T-helper 1 cell treated with Interleukin-12 subunit alpha and Interleukin-12 subunit beta and Interleukin-4 antibody, amounts not matched to agents 30 μg/mL and 1 μg/mL, for 36 hours (primary cell): ENCODE data around the gene LSM12.
"Not testable (repeated sequence)": the region's sequence is repeated elsewhere in the genome, so short reads cannot be mapped to it uniquely, and the experiment has no call there.

ENCODE experiments used
- H3K27ac Mint-ChIP-seq: one replicate; pipeline ENCODE4 v1.8.0; 2021; ENCODE audit warnings: mild to moderate bottlenecking, mixed read lengths
- H3K27me3 Mint-ChIP-seq: one replicate; pipeline ENCODE4 v1.8.0; 2021; ENCODE audit warnings: low read depth, mixed read lengths
- H3K36me3 Mint-ChIP-seq: one replicate; pipeline ENCODE4 v1.8.0; 2021; ENCODE audit warnings: low read depth, mixed read lengths
- H3K4me1 Mint-ChIP-seq: one replicate; pipeline ENCODE4 v1.8.0; 2021; ENCODE audit warnings: low read depth, mixed read lengths
- H3K4me3 Mint-ChIP-seq: one replicate; pipeline ENCODE4 v1.8.0; 2021; ENCODE audit warnings: mild to moderate bottlenecking, moderate library complexity, mixed read lengths
- H3K9me3 Mint-ChIP-seq: one replicate; pipeline ENCODE4 v1.8.0; 2021; ENCODE audit warnings: mixed read lengths

The LSM12 gene

DNA sequence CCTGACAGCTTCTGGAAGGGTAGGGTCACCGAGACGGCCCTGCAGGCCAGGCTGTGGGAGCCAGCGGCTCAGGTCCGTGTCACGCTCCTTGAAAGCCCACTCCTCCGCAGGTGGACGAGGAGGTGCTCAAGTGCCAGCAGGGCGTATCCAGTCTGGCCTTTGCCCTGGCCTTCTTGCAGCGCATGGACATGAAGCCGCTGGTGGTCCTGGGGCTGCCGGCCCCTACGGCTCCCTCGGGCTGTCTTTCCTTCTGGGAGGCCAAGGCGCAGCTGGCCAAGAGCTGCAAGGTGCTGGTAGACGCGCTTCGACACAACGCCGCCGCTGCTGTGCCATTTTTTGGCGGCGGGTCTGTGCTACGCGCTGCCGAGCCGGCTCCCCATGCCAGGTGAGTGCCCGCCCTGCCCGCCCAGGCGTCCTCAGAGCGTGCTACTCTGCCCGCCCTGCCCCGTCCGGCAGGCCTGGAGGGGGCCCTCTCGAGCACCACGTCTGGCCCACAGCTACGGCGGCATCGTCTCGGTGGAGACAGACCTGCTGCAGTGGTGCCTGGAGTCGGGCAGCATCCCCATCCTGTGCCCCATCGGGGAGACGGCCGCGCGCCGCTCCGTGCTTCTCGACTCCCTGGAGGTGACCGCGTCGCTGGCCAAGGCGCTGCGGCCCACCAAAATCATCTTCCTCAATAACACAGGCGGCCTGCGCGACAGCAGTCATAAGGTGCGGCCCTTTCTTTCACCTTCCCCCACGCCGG is 60.8 kb downstream of the LSM12 start:
- Mint-ChIP-seq H3K27ac (peak overlapping the region; percentile 67), H3K36me3 (no peaks in the 10 kb centered on the region), H3K4me3 (peak overlapping the region; percentile 90), H3K4me1 (peaks cover 17% of the 10 kb centered on the region), H3K27me3 (peaks cover 32% of the 10 kb centered on the region), H3K9me3 (no peaks in the 10 kb centered on the region)

GRCh38 chr17:44004761-44005526 is 61.5 kb downstream of the LSM12 start:
- H3K9me3 Mint-ChIP-seq: no peaks in the 10 kb centered on the region
- H3K4me1 Mint-ChIP-seq: peaks cover 17% of the 10 kb centered on the region
- no peak overlapping the region for H3K27ac Mint-ChIP-seq
- no peaks in the 10 kb centered on the region for H3K36me3 Mint-ChIP-seq
- peak overlapping the region; percentile 14 for H3K4me3 Mint-ChIP-seq
- H3K27me3 Mint-ChIP-seq: peaks cover 32% of the 10 kb centered on the region

- Mint-ChIP-seq H3K27ac (no peak within 1 kb of the TSS), H3K4me1 (peaks cover 17% of the 10 kb centered on the region), H3K9me3 (no peaks in the 10 kb centered on the region), H3K27me3 (peaks cover 32% of the 10 kb centered on the region), H3K36me3 (no peaks in the 10 kb centered on the region), H3K4me3 (peak within 1 kb of the TSS; percentile 14)
Measured at GRCh38 chr17:44004077-44004760, 62.3 kb downstream of the LSM12 start, which contains the start of gene NAGS. Gene NAGS (plus strand): TSS chr17:44004622. CDS start chr17:44004664, 42 bp downstream.

GRCh38 chr17:44002141-44002848 is 64.2 kb downstream of the LSM12 start:
- Mint-ChIP-seq H3K36me3 (no peaks in the 10 kb centered on the region), H3K4me1 (peaks cover 9% of the 10 kb centered on the region), H3K4me3 (no peak overlapping the region), H3K27ac (no peak overlapping the region), H3K27me3 (peaks cover 38% of the 10 kb centered on the region), H3K9me3 (no peaks in the 10 kb centered on the region)

- no peak overlapping the region for H3K27ac Mint-ChIP-seq
- no peaks in the 10 kb centered on the region for H3K9me3 Mint-ChIP-seq
- peaks cover 9% of the 10 kb centered on the region for H3K4me1 Mint-ChIP-seq
- peaks cover 37% of the 10 kb centered on the region for H3K27me3 Mint-ChIP-seq
- H3K4me3 Mint-ChIP-seq: no peak overlapping the region
- H3K36me3 Mint-ChIP-seq: no peaks in the 10 kb centered on the region
Measured at GRCh38 chr17:44001461-44001920, 65.0 kb downstream of the LSM12 start.

- Mint-ChIP-seq H3K27ac (no peak overlapping the region), H3K9me3 (no peaks in the 10 kb centered on the region), H3K4me1 (peaks cover 4% of the 10 kb centered on the region), H3K27me3 (peaks cover 35% of the 10 kb centered on the region), H3K36me3 (no peaks in the 10 kb centered on the region), H3K4me3 (no peak overlapping the region)
Measured at GRCh38 chr17:44000871-44001460, 65.5 kb downstream of the LSM12 start.

GRCh38 chr17:44000141-44000860 is 66.2 kb downstream of the LSM12 start:
- H3K36me3 Mint-ChIP-seq: no peaks in the 10 kb centered on the region
- no peak overlapping the region for H3K4me3 Mint-ChIP-seq
- no peaks in the 10 kb centered on the region for H3K9me3 Mint-ChIP-seq
- peaks cover 3% of the 10 kb centered on the region for H3K4me1 Mint-ChIP-seq
- H3K27ac Mint-ChIP-seq: no peak overlapping the region
- H3K27me3 Mint-ChIP-seq: peaks cover 38% of the 10 kb centered on the region

DNA sequence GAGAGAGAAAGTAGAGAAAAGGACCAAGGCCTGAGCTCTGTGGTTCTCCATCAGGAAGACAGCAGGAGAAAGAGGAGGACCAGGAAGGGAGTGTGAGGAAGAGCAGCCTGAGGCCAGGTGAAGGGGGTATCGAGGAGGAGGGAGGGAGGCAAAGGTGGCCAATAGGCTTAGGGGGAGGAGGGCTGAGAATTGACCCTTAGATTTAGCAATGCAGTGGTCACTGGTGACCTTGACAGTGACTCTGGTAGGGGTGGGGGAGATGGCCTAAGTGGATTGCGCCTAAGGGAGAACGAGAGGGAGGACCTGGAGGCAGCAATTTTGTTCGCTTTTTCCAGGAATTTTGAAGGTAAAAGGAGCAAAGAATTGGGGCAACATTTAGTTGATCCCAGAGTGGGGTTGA is 67.4 kb downstream of the LSM12 start:
- H3K4me1 Mint-ChIP-seq: peaks cover 1% of the 10 kb centered on the region
- H3K4me3 Mint-ChIP-seq: no peak overlapping the region
- peaks cover 39% of the 10 kb centered on the region for H3K27me3 Mint-ChIP-seq
- H3K9me3 Mint-ChIP-seq: no peaks in the 10 kb centered on the region
- no peak overlapping the region for H3K27ac Mint-ChIP-seq
- no peaks in the 10 kb centered on the region for H3K36me3 Mint-ChIP-seq

- H3K27ac Mint-ChIP-seq: no peak overlapping the region
- no peak overlapping the region for H3K4me3 Mint-ChIP-seq
- no peaks in the 10 kb centered on the region for H3K9me3 Mint-ChIP-seq
- no peaks in the 10 kb centered on the region for H3K36me3 Mint-ChIP-seq
- peaks cover 38% of the 10 kb centered on the region for H3K27me3 Mint-ChIP-seq
- peaks cover 1% of the 10 kb centered on the region for H3K4me1 Mint-ChIP-seq
Measured at GRCh38 chr17:43998552-43998951, 67.9 kb downstream of the LSM12 start.

GRCh38 chr17:43997180-43997579 is 69.3 kb downstream of the LSM12 start:
- not testable (repeated sequence) for H3K36me3 Mint-ChIP-seq, H3K9me3 Mint-ChIP-seq, H3K4me3 Mint-ChIP-seq, H3K27ac Mint-ChIP-seq, H3K4me1 Mint-ChIP-seq
- H3K27me3 Mint-ChIP-seq: peaks cover 36% of the 10 kb centered on the region

DNA sequence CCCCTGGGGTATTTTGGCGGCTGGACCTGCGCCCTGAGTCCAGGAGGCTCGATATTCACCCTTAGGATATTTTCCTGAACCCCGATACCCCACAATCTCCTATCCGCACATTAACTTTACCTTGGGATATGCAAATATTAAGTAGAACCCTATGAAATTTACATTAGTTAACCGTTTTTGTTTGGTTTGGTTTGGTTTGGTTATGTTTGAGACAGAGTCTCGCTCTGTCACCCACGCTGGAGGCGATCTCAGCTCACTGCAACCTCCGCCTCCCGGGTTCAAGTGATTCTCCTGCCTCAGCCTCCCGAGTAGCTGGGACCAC is 71.4 kb downstream of the LSM12 start:
- no peaks in the 10 kb centered on the region for H3K9me3 Mint-ChIP-seq
- peak overlapping the region; percentile 28 for H3K4me3 Mint-ChIP-seq
- H3K27me3 Mint-ChIP-seq: peaks cover 30% of the 10 kb centered on the region
- H3K36me3 Mint-ChIP-seq: no peaks in the 10 kb centered on the region
- H3K4me1 Mint-ChIP-seq: no peaks in the 10 kb centered on the region
- H3K27ac Mint-ChIP-seq: no peak overlapping the region

DNA sequence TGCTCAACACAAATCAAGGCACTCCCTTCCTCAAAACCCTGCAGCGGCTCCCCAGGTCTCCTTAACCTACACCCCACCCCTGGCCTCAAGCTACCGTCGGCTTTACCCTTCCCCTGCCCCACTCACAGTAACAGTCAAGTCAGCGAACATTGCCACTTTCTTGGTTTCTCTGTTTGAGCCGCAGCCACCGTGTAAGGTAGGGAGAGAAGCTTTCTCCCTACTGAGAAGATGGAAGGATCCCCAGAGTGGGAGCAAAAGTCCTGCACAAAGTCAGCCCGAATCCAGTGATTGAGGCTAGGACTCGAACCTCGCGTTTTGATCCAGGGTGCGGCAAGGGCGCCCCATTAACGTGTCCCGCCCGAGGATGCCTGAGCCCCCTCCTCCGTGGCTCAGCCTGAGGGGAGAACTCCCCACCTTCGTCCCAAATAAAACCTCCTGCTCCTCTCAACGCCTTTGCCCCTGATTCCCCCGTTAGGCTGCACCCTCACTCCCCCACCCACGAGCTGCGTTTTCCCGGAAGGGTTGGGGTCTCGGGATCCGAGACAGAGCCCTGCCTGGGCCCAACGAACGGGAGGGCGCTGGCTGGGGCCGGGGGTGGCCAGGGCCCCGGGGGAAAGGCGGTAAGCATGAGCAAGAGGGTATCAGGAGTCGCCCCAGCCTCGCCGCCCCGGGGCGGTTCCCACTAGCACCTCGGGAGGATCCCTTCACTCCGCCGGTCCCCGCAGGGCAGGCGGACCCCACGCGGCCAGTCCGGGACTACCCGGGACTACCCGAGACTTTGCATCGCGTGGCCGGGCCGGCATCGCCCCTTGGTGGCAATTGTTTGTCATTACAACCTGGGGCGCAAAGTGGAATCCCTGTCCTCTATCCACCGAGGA is 72.0 kb downstream of the LSM12 start:
- H3K9me3 Mint-ChIP-seq: no peaks in the 10 kb centered on the region
- peaks cover 30% of the 10 kb centered on the region for H3K27me3 Mint-ChIP-seq
- H3K36me3 Mint-ChIP-seq: no peaks in the 10 kb centered on the region
- H3K27ac Mint-ChIP-seq: no peak overlapping the region
- peak overlapping the region; percentile 28 for H3K4me3 Mint-ChIP-seq
- H3K4me1 Mint-ChIP-seq: no peaks in the 10 kb centered on the region

GRCh38 chr17:43992641-43993040 is 73.8 kb downstream of the LSM12 start:
- peaks cover 31% of the 10 kb centered on the region for H3K27me3 Mint-ChIP-seq
- no peak overlapping the region for H3K4me3 Mint-ChIP-seq

More at GRCh38 chr17:43992641-43993040, 73.8 kb downstream of the LSM12 start:
- H3K9me3 Mint-ChIP-seq: no peaks in the 10 kb centered on the region
- no peaks in the 10 kb centered on the region for H3K36me3 Mint-ChIP-seq
- H3K27ac Mint-ChIP-seq: no peak overlapping the region
- H3K4me1 Mint-ChIP-seq: no peaks in the 10 kb centered on the region
